Liver (tissue), 9 donors: ENCODE data around the gene LCN6. TPM values are rescaled to one million over a fixed set of nuclear protein-coding genes. Genes with fewer than 3 reads are reported as not detected.

Source experiments
- DNase-seq: peaks from one replicate; pipeline ENCODE4 v3.0.0-alpha.2; 2017; ENCODE audit warnings: low spot score
- H3K27ac ChIP-seq, 2 donors: one replicate each; pipeline ENCODE4 v1.7.0; 2013; ENCODE audit warnings: inconsistent platforms in 2 of 2, low read length in 2 of 2, control low read depth in 1 of 2, low read depth in 1 of 2, mild to moderate bottlenecking in 1 of 2
- H3K27me3 ChIP-seq, 4 donors: one replicate each; pipeline versions ENCODE4 v1.6.1 to v1.7.0; 2013; ENCODE audit warnings: low read length in 3 of 4, inconsistent platforms in 1 of 4, mild to moderate bottlenecking in 1 of 4, moderate library complexity in 1 of 4; ENCODE audit not compliant: control insufficient read depth in 4 of 4, insufficient read depth in 4 of 4
- H3K36me3 ChIP-seq, 4 donors: one replicate each; pipeline versions ENCODE4 v1.6.1 to v1.7.0; 2013; ENCODE audit warnings: low read length in 3 of 4, mild to moderate bottlenecking in 3 of 4, low read depth in 1 of 4, moderate library complexity in 1 of 4; ENCODE audit not compliant: control insufficient read depth in 4 of 4, insufficient read depth in 3 of 4
- H3K4me1 ChIP-seq, 4 donors: one replicate each; pipeline versions ENCODE4 v1.6.1 to v1.7.0; 2013; ENCODE audit warnings: low read length in 3 of 4, mild to moderate bottlenecking in 3 of 4, moderate library complexity in 1 of 4; ENCODE audit not compliant: control insufficient read depth in 4 of 4, insufficient read depth in 4 of 4
- H3K4me3 ChIP-seq, 3 donors: one replicate each; pipeline versions ENCODE4 v1.6.1 to v1.7.0; 2013; ENCODE audit warnings: low read length in 3 of 3, control low read depth in 1 of 3, low read depth in 1 of 3, mild to moderate bottlenecking in 1 of 3
- H3K9ac ChIP-seq, 2 donors: one replicate each; pipeline ENCODE4 v1.7.0; 2013; ENCODE audit warnings: low read length in 2 of 2, mild to moderate bottlenecking in 2 of 2, moderate library complexity in 2 of 2, control low read depth in 1 of 2, low read depth in 1 of 2
- H3K9me3 ChIP-seq, 4 donors: one replicate each; pipeline versions ENCODE4 v1.6.1 to v1.7.0; 2013; ENCODE audit warnings: low read length in 3 of 4; ENCODE audit not compliant: control insufficient read depth in 4 of 4
- ATF3 ChIP-seq: IDR thresholded peaks from 2 replicates; pipeline ENCODE4 v1.6.1; 2016; ENCODE audit warnings: antibody characterized with exemption
- CTCF ChIP-seq: fragments of 150-350 bp; IDR thresholded peaks from 2 replicates; pipeline ENCODE4 v1.5.1; 2017; ENCODE audit warnings: improper control_type of control experiment, low read depth, low read length; ENCODE audit not compliant: missing input control
- EGR1 ChIP-seq, 2 donors: IDR thresholded peaks; 2 replicates each; pipeline ENCODE4 v1.6.1; 2016 to 2018; ENCODE audit warnings: antibody characterized with exemption in 2 of 2, low read depth in 2 of 2
- FOXA1 ChIP-seq: IDR thresholded peaks from 2 replicates; pipeline ENCODE4 v1.6.1; 2016; ENCODE audit warnings: antibody characterized with exemption
- FOXA2 ChIP-seq: IDR thresholded peaks from 2 replicates; pipeline ENCODE4 v1.6.1; 2016; ENCODE audit warnings: antibody characterized with exemption
- GABPA ChIP-seq, 2 donors: IDR thresholded peaks in 1 of 2; conservative IDR thresholded peaks in 1 of 2; 2 replicates each; pipeline ENCODE4 v1.6.1; 2016; ENCODE audit warnings: antibody characterized with exemption in 2 of 2, mild to moderate bottlenecking in 1 of 2, moderate library complexity in 1 of 2
- HNF4A ChIP-seq, 2 donors: conservative IDR thresholded peaks; 2 replicates each; pipeline ENCODE4 v1.6.1; 2016; ENCODE audit warnings: antibody characterized with exemption in 2 of 2, mild to moderate bottlenecking in 2 of 2
- HNF4G ChIP-seq: IDR thresholded peaks from 2 replicates; pipeline ENCODE4 v1.6.1; 2016; ENCODE audit warnings: antibody characterized with exemption
- JUND ChIP-seq, 2 donors: IDR thresholded peaks; 2 replicates each; pipeline ENCODE4 v1.6.1; 2016; ENCODE audit warnings: antibody characterized with exemption in 2 of 2
- MAX ChIP-seq: IDR thresholded peaks from 2 replicates; pipeline ENCODE4 v1.6.1; 2016; ENCODE audit warnings: antibody characterized with exemption
- NR2F2 ChIP-seq: IDR thresholded peaks from 2 replicates; pipeline ENCODE4 v1.6.1; 2016; ENCODE audit warnings: antibody characterized with exemption
- REST ChIP-seq: IDR thresholded peaks from 2 replicates; pipeline ENCODE4 v1.6.1; 2016; ENCODE audit warnings: antibody characterized with exemption, mild to moderate bottlenecking
- RXRA ChIP-seq, 2 donors: IDR thresholded peaks; 2 replicates each; pipeline ENCODE4 v1.6.1; 2017 to 2018; ENCODE audit warnings: antibody characterized with exemption in 2 of 2, mild to moderate bottlenecking in 1 of 2
- SP1 ChIP-seq: IDR thresholded peaks from 2 replicates; pipeline ENCODE4 v1.6.1; 2018; ENCODE audit warnings: antibody characterized with exemption, mild to moderate bottlenecking
- TAF1 ChIP-seq: conservative IDR thresholded peaks from 2 replicates; pipeline ENCODE4 v1.6.1; 2016; ENCODE audit warnings: antibody characterized with exemption, mild to moderate bottlenecking
- YY1 ChIP-seq: IDR thresholded peaks from 2 replicates; pipeline ENCODE4 v1.6.1; 2016; ENCODE audit warnings: antibody characterized with exemption, mild to moderate bottlenecking
- ZBTB33 ChIP-seq: IDR thresholded peaks from 2 replicates; pipeline ENCODE4 v1.6.1; 2016; ENCODE audit warnings: antibody characterized with exemption
- WGBS: extraction: QIAGEN DNeasy Blood & Tissue Kit; methylation state at CpG from one replicate; pipeline ENCODE4 v1.1.7; 2013; 5-methylcytosine and 5-hydroxymethylcytosine counted together
- polyA plus RNA-seq, 2 donors: library from polyadenylated mRNA; stranded (reverse) in 1 of 2; unstranded in 1 of 2; fragments of 200-250 nt in 1 of 2; fragments of >200 nt in 1 of 2; fragmentation: Nextera tagmentation in 1 of 2; extraction: Ambion mirVana in 1 of 2; gene quantifications; one replicate each; pipeline versions ENCODE4 v1.2.1 to v1.2.3, GENCODE V29; 2013 to 2015
- total RNA-seq, 2 donors: library from RNA; depleted of rRNA; stranded (reverse); fragments of >200 nt; gene quantifications; one replicate each; pipeline ENCODE4 v1.2.3, GENCODE V29; 2014
- donor health status: healthy.
- donor health status: healthy.
- donor health status: healthy.
- donor health status: healthy.
- donor health status: healthy.

The LCN6 gene
- total and polyA plus RNA-seq, 4 donors, result 0.14 to 0.32 TPM; not detected in 2

- TF ChIP-seq YY1 (no peak), NR2F2 (no peak), REST (no peak), JUND (IDR thresholded peaks at IDR 0.05) (no peak), ZBTB33 (no peak), GABPA (IDR thresholded peaks at IDR 0.05 in 1 of 2, conservative IDR thresholded peaks at IDR 0.05 in 1 of 2) (no peak), HNF4A (conservative IDR thresholded peaks at IDR 0.05) (no peak), FOXA2 (no peak), CTCF (no peak), MAX (no peak), HNF4G (no peak), ATF3 (no peak), TAF1 (no peak), SP1 (no peak), FOXA1 (no peak), EGR1 (IDR thresholded peaks at IDR 0.05; ENCODE audit: low read depth in 2 of 2) (no peak), RXRA (IDR thresholded peaks at IDR 0.05) (no peak)
- Histone ChIP-seq H3K27me3 (no peaks in the 10 kb centered on the region), H3K27ac (no peak overlapping the region), H3K4me3 (no peak overlapping the region), H3K9me3 (no peaks in the 10 kb centered on the region), H3K36me3 (no peaks in the 10 kb centered on the region), H3K4me1 (peaks cover 0 to 40% (median 34%) of the 10 kb centered on the region in 4 donors), H3K9ac (no peak overlapping the region)
- no peak for DNase-seq
- WGBS, result 90% methylated on average over 6 of the region's 6 CpGs
Observed at GRCh38 chr9:136784997-136785361, 36.7 kb upstream of the LCN6 start.
